GM19193 (cell line): ENCODE data around the gene PRKRA.

Experiments used
- POLR2A ChIP-seq: IDR thresholded peaks from 4 replicates; pipeline ENCODE4 v1.6.1; 2011; ENCODE audit not compliant: insufficient read depth, insufficient read length; ENCODE audit errors: extremely low read depth

The PRKRA gene

GRCh38 chr2:178477443-178478129 lies 26.6 kb upstream of the PRKRA start:
- no peak for TF ChIP-seq POLR2A

- no peak for TF ChIP-seq POLR2A
These were observed 25.5 kb upstream of the PRKRA start for GRCh38 chr2:178476477-178476876.

GRCh38 chr2:178474560-178474959 lies 23.6 kb upstream of the PRKRA start:
- TF ChIP-seq POLR2A: no peak

GRCh38 chr2:178473931-178474330 lies 23.0 kb upstream of the PRKRA start:
- no peak for TF ChIP-seq POLR2A

GRCh38 chr2:178473373-178473772 lies 22.4 kb upstream of the PRKRA start:
- TF ChIP-seq POLR2A: no peak

GRCh38 chr2:178469219-178469849 lies 18.4 kb upstream of the PRKRA start:
- TF ChIP-seq POLR2A: no peak

- TF ChIP-seq POLR2A: no peak
These were observed 6.5 kb upstream of the PRKRA start for GRCh38 chr2:178457390-178457886.

GRCh38 chr2:178455947-178456346 lies 5.0 kb upstream of the PRKRA start:
- TF ChIP-seq POLR2A: no peak

- TF ChIP-seq POLR2A: no peak
These were observed 1.9 kb upstream of the PRKRA start for GRCh38 chr2:178452870-178453269.

GRCh38 chr2:178452334-178452733 lies 1.4 kb upstream of the PRKRA start:
- no peak for TF ChIP-seq POLR2A

GRCh38 chr2:178450524-178450773 lies 526 bp downstream of the PRKRA start:
- TF ChIP-seq POLR2A: no peak

- TF ChIP-seq POLR2A: no peak
These were observed 1.1 kb downstream of the PRKRA start for GRCh38 chr2:178449700-178450523.

GRCh38 chr2:178448968-178449661 lies 1.9 kb downstream of the PRKRA start:
- no peak for TF ChIP-seq POLR2A

GRCh38 chr2:178441426-178441825 lies 9.5 kb downstream of the PRKRA start:
- no peak for TF ChIP-seq POLR2A

GRCh38 chr2:178436662-178437061 lies 14.3 kb downstream of the PRKRA start:
- TF ChIP-seq POLR2A: no peak
